HCT116 (cell line): Measurements from ENCODE around the gene AKAP8. TPM values are rescaled to one million over a fixed set of nuclear protein-coding genes. Genes with fewer than 3 reads are reported as not detected.

Experiments used
- ATAC-seq: fragments of 200-7000 bp; cut with Tn5 transposase; 2 replicates; pipeline ENCODE4 v1.9.1; 2020; ENCODE audit warnings: mild to moderate bottlenecking, moderate library complexity
- BruUV-seq: library from RNA; stranded (reverse); fragments of 400-500 nt; replicated peaks from 2 replicates; lab custom pipeline; 2021; lab: Mats Ljungman, UMichigan
- CTCF ChIA-PET: fragments of 300-600 bp; sonication (Branson Sonifier 250); formaldehyde crosslinking; loops from one replicate; lab custom pipeline; 2021; ENCODE audit warnings: antibody characterized with exemption; lab: Charles Lee
- POLR2A ChIA-PET: fragments of 300-600, 350-600 bp; sonication (Branson Sonifier 250); formaldehyde crosslinking; loops from one replicate; lab custom pipeline; 2021; ENCODE audit warnings: antibody characterized with exemption; lab: Charles Lee
- RAD21 ChIA-PET, 2 experiments: fragments of 300-600 bp; sonication (Branson Sonifier 250); formaldehyde crosslinking; loops; one replicate each; lab custom pipeline; 2023; ENCODE audit warnings: low total read pairs in 2 of 2; ENCODE audit not compliant: uncharacterized antibody in 2 of 2, unreplicated experiment in 2 of 2, low non-redundant PET in 1 of 2; lab: Charles Lee
- DNase-seq: peaks from one replicate; pipeline ENCODE4 v3.0.0-alpha.2; 2010; ENCODE audit warnings: low read depth, low spot score
- H2AFZ ChIP-seq: fragments of 200-600 bp; shearing (Covaris generic), sonication (generic); 2 replicates; pipeline ENCODE4 v1.6.1; 2017; ENCODE audit warnings: low read depth, mixed run types, mixed read lengths, antibody characterized with exemption, low read length; ENCODE audit not compliant: poor library complexity, severe bottlenecking
- H3K27ac ChIP-seq: 2 replicates; pipeline ENCODE4 v1.5.1; 2012; ENCODE audit warnings: low read depth, low read length
- H3K27me3 ChIP-seq: fragments of 200-600 bp; sonication (generic); 2 replicates; pipeline ENCODE4 v1.6.1; 2016; ENCODE audit warnings: mixed run types, low read length, mixed read lengths; ENCODE audit not compliant: insufficient read depth
- H3K36me3 ChIP-seq, 2 experiments: fragments of 200-500 bp in 1 of 2; fragments of 200-600 bp in 1 of 2; sonication (Bioruptor generic) in 1 of 2; sonication (generic) in 1 of 2; 2 replicates each; pipeline versions ENCODE4 v1.5.1 to v1.6.1; 2014 to 2016; ENCODE audit warnings: low read length in 2 of 2, inconsistent platforms in 1 of 2, mixed read lengths in 1 of 2, mixed run types in 1 of 2; ENCODE audit not compliant: insufficient read depth in 2 of 2, control insufficient read depth in 1 of 2
- H3K4me1 ChIP-seq, 2 experiments: fragments of 200-600 bp in 1 of 2; sonication (generic) in 1 of 2; 2 replicates each; pipeline versions ENCODE4 v1.5.1 to v1.6.1; 2012 to 2017; ENCODE audit warnings: low read length in 2 of 2, inconsistent platforms in 1 of 2, mild to moderate bottlenecking in 1 of 2, mixed read lengths in 1 of 2, mixed run types in 1 of 2, moderate library complexity in 1 of 2; ENCODE audit not compliant: insufficient read depth in 2 of 2, control insufficient read depth in 1 of 2
- H3K4me2 ChIP-seq: fragments of 200-600 bp; sonication (generic); 2 replicates; pipeline ENCODE4 v1.6.1; 2017; ENCODE audit warnings: mixed run types, low read length, mixed read lengths
- H3K4me3 ChIP-seq, 2 experiments: fragments of 200-600 bp in 1 of 2; sonication (generic) in 1 of 2; replicated peaks in 1 of 2; 2 replicates each; pipeline ENCODE4 v1.5.1; 2011 to 2016; ENCODE audit warnings: low read length in 2 of 2, control low read depth in 1 of 2, low read depth in 1 of 2, mild to moderate bottlenecking in 1 of 2, mixed read lengths in 1 of 2, mixed run types in 1 of 2
- H3K79me2 ChIP-seq: fragments of 200-600 bp; sonication (generic); 2 replicates; pipeline ENCODE4 v1.6.1; 2017; ENCODE audit warnings: mild to moderate bottlenecking, mixed run types, low read length, moderate library complexity, mixed read lengths; ENCODE audit not compliant: insufficient read depth
- H3K9ac ChIP-seq: fragments of 200-600 bp; sonication (generic); 2 replicates; pipeline ENCODE4 v1.6.1; 2016; ENCODE audit warnings: low read length, mixed read lengths
- H3K9me2 ChIP-seq: fragments of 200-600 bp; sonication (generic), shearing (Covaris generic); 2 replicates; pipeline ENCODE4 v1.6.1; 2017; ENCODE audit warnings: mixed run types, mild to moderate bottlenecking, moderate library complexity; ENCODE audit not compliant: insufficient read depth
- H3K9me3 ChIP-seq, 2 experiments: fragments of 200-500 bp in 1 of 2; fragments of 200-600 bp in 1 of 2; sonication (Bioruptor generic) in 1 of 2; sonication (generic) in 1 of 2; 2 replicates each; pipeline ENCODE4 v1.6.1; 2014 to 2017; ENCODE audit warnings: low read length in 2 of 2, mixed read lengths in 2 of 2, inconsistent platforms in 1 of 2, low read depth in 1 of 2, mild to moderate bottlenecking in 1 of 2, mixed run types in 1 of 2, moderate library complexity in 1 of 2; ENCODE audit not compliant: control insufficient read depth in 1 of 2, insufficient read depth in 1 of 2
- H4K20me1 ChIP-seq: fragments of 200-600 bp; sonication (generic), shearing (Covaris generic); 2 replicates; pipeline ENCODE4 v1.6.1; 2017; ENCODE audit warnings: mixed run types, mild to moderate bottlenecking, moderate library complexity; ENCODE audit not compliant: insufficient read depth
- ATF3 ChIP-seq: IDR thresholded peaks from 2 replicates; pipeline ENCODE4 v1.6.1; 2012
- CBX3 ChIP-seq: IDR thresholded peaks from 2 replicates; pipeline ENCODE4 v1.6.1; 2012; ENCODE audit warnings: low read depth
- CEBPB ChIP-seq: IDR thresholded peaks from 2 replicates; pipeline ENCODE4 v1.6.1; 2012; ENCODE audit warnings: low read depth
- CTCF ChIP-seq, 3 experiments: fragments of 200-600 bp in 1 of 3; sonication (generic) in 1 of 3; IDR thresholded peaks in 2 of 3; conservative IDR thresholded peaks in 1 of 3; 2 replicates each; pipeline ENCODE4 v1.5.1; 2012 to 2017; ENCODE audit warnings: low read depth in 2 of 3, low read length in 2 of 3, antibody characterized with exemption in 1 of 3, borderline replicate concordance in 1 of 3, control low read depth in 1 of 3, mild to moderate bottlenecking in 1 of 3, mixed read lengths in 1 of 3, mixed run types in 1 of 3, moderate library complexity in 1 of 3; ENCODE audit not compliant: insufficient read depth in 1 of 3
- EGR1 ChIP-seq: IDR thresholded peaks from 2 replicates; pipeline ENCODE4 v1.6.1; 2012; ENCODE audit warnings: low read depth
- EZH2 ChIP-seq: fragments of 200-600 bp; sonication (generic); IDR thresholded peaks from 2 replicates; pipeline ENCODE4 v1.6.1; 2017; ENCODE audit warnings: antibody characterized with exemption, mixed run types
- EZH2phosphoT487 ChIP-seq: fragments of 200-600 bp; IDR thresholded peaks from 2 replicates; pipeline ENCODE4 v1.6.1; 2018; ENCODE audit warnings: antibody characterized with exemption, borderline replicate concordance
- FOSL1 ChIP-seq: IDR thresholded peaks from 2 replicates; pipeline ENCODE4 v1.6.1; 2012; ENCODE audit warnings: low read depth
- JUND ChIP-seq: IDR thresholded peaks from 2 replicates; pipeline ENCODE4 v1.6.1; 2012
- MAX ChIP-seq: IDR thresholded peaks from 2 replicates; pipeline ENCODE4 v1.6.1; 2012
- POLR2A ChIP-seq: IDR thresholded peaks from 2 replicates; pipeline ENCODE4 v1.7.0; 2011; ENCODE audit warnings: borderline replicate concordance; ENCODE audit not compliant: insufficient read depth, insufficient read length; ENCODE audit errors: extremely low read depth
- POLR2AphosphoS5 ChIP-seq: IDR thresholded peaks from 2 replicates; pipeline ENCODE4 v1.6.1; 2011; ENCODE audit warnings: mild to moderate bottlenecking, low read depth, low read length, moderate library complexity
- SP1 ChIP-seq: IDR thresholded peaks from 2 replicates; pipeline ENCODE4 v1.6.1; 2012; ENCODE audit warnings: low read depth
- SRF ChIP-seq: IDR thresholded peaks from 2 replicates; pipeline ENCODE4 v1.6.1; 2012; ENCODE audit warnings: low read depth
- TCF7L2 ChIP-seq: IDR thresholded peaks from 2 replicates; pipeline ENCODE4 v1.7.0; 2011; ENCODE audit warnings: borderline replicate concordance, inconsistent platforms; ENCODE audit not compliant: insufficient read depth, insufficient read length; ENCODE audit errors: extremely low read depth
- YY1 ChIP-seq: IDR thresholded peaks from 2 replicates; pipeline ENCODE4 v1.6.1; 2011; ENCODE audit warnings: low read length, low read depth, moderate library complexity, mild to moderate bottlenecking; ENCODE audit not compliant: insufficient replicate concordance; ENCODE audit errors: extremely low read depth
- ZFX ChIP-seq: fragments of 450-650 bp; IDR thresholded peaks from 2 replicates; pipeline ENCODE4 v1.6.1; 2017
- ZNF274 ChIP-seq: fragments of 200-500 bp; sonication (Bioruptor generic); IDR thresholded peaks from 2 replicates; pipeline ENCODE4 v1.6.1; 2014; ENCODE audit warnings: mild to moderate bottlenecking, low read depth, low read length, inconsistent platforms
- intact Hi-C: fragments of 100-400 bp; cut with micrococcal nuclease; formaldehyde crosslinking; loops from 2 replicates; pipeline ENCODE4 v1.10.0; 2022
- total RNA-seq: library from RNA; stranded (reverse); gene quantifications from one replicate; pipeline ENCODE4 v1.2.1, GENCODE V29; 2021; ENCODE audit not compliant: unreplicated experiment

Gene AKAP8
- total RNA-seq, 1 experiment from 2014 or later: 50.6 TPM

- Histone ChIP-seq H2AFZ (no peak overlapping the region), H4K20me1 (peaks cover 12% of the 10 kb centered on the region; the same call in 1 of the 2 replicates), H3K4me2 (no peak overlapping the region), H3K4me3 (no peak overlapping the region), H3K4me1 (no peaks in the 10 kb centered on the region; a peak in 1 of 4 replicates), H3K9me3 (no peaks in the 10 kb centered on the region), H3K27ac (no peak overlapping the region), H3K79me2 (peaks cover 97% of the 10 kb centered on the region), H3K36me3 (no peaks in the 10 kb centered on the region), H3K27me3 (no peaks in the 10 kb centered on the region), H3K9me2 (no peaks in the 10 kb centered on the region), H3K9ac (no peak overlapping the region)
- DNase-seq (no peak), ATAC-seq (no peak)
- intact Hi-C loops: no loop called here
- ChIA-PET CTCF (no interaction called here), POLR2A (no interaction called here), RAD21 (no interaction called here)
- no peak for TF ChIP-seq CBX3
- no peak for TF ChIP-seq EZH2phosphoT487
- TF ChIP-seq MAX: no peak
- TF ChIP-seq CEBPB: no peak
- TF ChIP-seq FOSL1: no peak
- TF ChIP-seq EGR1: no peak
- no peak for TF ChIP-seq JUND
- TF ChIP-seq YY1: no peak
- no peak for TF ChIP-seq POLR2A
- TF ChIP-seq ZFX: no peak
- TF ChIP-seq SRF: no peak
- no peak for TF ChIP-seq ATF3
- no peak for TF ChIP-seq SP1
- TF ChIP-seq TCF7L2: no peak
- no peak for TF ChIP-seq EZH2
- no peak for TF ChIP-seq CTCF (IDR thresholded peaks at IDR 0.05 in 2 of 3, conservative IDR thresholded peaks at IDR 0.05 in 1 of 3; ENCODE audit: borderline replicate concordance in 1 of 3, insufficient read depth in 1 of 3, low read depth in 2 of 3, low read length in 2 of 3)
- TF ChIP-seq ZNF274: no peak
- no peak for TF ChIP-seq POLR2AphosphoS5
- no TSS peak for BruUV-seq
These were observed 55.9 kb downstream of the AKAP8 start for GRCh38 chr19:15323496-15324235.
